ENCODE data around the gene DNAJC5.

Gene DNAJC5

DNA sequence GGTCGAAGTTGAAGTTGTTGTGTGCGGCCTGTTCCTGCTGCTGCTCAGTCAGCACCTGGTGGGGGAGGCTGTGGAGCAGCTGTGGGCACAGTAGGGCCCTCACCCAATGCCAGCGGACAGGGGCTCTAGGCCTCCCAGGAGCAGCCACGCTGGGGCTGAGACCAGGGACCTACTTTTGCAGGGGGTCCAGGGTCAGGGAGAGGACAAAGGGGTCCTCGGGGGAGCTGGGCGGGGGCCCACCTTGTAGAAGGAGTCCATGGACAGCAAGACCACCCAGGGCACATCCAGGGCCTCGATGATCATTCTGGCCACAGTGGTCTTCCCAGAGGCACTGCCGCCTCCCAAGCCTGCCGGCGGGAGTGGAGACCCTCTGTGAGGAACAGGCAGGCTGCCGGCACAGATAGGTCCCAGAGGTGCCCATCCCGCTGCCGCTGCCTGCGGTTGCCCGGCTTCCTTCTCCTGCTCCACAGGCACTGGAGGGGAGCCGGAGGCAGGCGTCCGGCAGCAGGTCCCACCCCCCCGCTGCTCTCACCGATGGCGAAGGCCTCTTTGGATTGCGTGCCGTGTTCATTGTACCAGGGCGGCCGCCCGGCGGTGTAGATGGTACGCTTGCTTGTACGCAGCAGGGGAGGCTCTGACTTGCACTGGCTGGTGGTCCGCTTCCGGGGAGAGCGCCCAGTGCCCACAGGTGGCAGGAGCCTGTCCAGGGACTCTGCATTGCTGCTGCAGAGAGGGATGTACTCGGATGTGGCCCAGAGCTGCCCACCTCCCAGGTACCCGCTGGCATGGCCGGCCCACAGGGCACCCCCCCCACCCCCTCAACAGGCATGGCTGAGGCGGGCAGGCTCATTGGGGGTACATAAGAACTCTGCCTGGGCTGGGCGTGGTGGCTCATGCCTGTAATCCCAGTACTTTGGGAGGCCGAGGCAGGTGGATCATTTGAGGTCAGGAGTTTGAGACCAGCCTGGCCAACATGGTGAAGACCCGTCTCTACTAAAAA lies 51.3 kb downstream of the DNAJC5 start:
- no peaks in the 10 kb centered on the region for H3K27me3 ChIP-seq (ENCODE audit: insufficient read depth, poor library complexity, severe bottlenecking)
- no peak overlapping the region for H3K4me3 ChIP-seq (replicated peaks; ENCODE audit: insufficient read depth, low read length)
- TF ChIP-seq POLR2AphosphoS5 (IDR thresholded peaks at IDR 0.05; ENCODE audit: low read depth) (no peak), GABPA (IDR thresholded peaks at IDR 0.05; ENCODE audit: low read depth) (no peak), SPI1 (IDR thresholded peaks at IDR 0.05; ENCODE audit: borderline replicate concordance, low read depth) (no peak)
- TF ChIP-seq, protein P1, sequence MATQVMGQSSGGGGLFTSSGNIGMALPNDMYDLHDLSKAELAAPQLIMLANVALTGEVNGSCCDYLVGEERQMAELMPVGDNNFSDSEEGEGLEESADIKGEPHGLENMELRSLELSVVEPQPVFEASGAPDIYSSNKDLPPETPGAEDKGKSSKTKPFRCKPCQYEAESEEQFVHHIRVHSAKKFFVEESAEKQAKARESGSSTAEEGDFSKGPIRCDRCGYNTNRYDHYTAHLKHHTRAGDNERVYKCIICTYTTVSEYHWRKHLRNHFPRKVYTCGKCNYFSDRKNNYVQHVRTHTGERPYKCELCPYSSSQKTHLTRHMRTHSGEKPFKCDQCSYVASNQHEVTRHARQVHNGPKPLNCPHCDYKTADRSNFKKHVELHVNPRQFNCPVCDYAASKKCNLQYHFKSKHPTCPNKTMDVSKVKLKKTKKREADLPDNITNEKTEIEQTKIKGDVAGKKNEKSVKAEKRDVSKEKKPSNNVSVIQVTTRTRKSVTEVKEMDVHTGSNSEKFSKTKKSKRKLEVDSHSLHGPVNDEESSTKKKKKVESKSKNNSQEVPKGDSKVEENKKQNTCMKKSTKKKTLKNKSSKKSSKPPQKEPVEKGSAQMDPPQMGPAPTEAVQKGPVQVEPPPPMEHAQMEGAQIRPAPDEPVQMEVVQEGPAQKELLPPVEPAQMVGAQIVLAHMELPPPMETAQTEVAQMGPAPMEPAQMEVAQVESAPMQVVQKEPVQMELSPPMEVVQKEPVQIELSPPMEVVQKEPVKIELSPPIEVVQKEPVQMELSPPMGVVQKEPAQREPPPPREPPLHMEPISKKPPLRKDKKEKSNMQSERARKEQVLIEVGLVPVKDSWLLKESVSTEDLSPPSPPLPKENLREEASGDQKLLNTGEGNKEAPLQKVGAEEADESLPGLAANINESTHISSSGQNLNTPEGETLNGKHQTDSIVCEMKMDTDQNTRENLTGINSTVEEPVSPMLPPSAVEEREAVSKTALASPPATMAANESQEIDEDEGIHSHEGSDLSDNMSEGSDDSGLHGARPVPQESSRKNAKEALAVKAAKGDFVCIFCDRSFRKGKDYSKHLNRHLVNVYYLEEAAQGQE (IDR thresholded peaks at IDR 0.05; ENCODE audit: insufficient replicate concordance, low read depth), result no peak
- TF ChIP-seq, protein P2, sequence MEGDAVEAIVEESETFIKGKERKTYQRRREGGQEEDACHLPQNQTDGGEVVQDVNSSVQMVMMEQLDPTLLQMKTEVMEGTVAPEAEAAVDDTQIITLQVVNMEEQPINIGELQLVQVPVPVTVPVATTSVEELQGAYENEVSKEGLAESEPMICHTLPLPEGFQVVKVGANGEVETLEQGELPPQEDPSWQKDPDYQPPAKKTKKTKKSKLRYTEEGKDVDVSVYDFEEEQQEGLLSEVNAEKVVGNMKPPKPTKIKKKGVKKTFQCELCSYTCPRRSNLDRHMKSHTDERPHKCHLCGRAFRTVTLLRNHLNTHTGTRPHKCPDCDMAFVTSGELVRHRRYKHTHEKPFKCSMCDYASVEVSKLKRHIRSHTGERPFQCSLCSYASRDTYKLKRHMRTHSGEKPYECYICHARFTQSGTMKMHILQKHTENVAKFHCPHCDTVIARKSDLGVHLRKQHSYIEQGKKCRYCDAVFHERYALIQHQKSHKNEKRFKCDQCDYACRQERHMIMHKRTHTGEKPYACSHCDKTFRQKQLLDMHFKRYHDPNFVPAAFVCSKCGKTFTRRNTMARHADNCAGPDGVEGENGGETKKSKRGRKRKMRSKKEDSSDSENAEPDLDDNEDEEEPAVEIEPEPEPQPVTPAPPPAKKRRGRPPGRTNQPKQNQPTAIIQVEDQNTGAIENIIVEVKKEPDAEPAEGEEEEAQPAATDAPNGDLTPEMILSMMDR (IDR thresholded peaks at IDR 0.05; ENCODE audit: insufficient read depth, low read length), result no peak
- H3K27ac ChIP-seq (replicated peaks), result no peak overlapping the region
- no peak for DNase-seq (ENCODE audit: low read depth in 1 of 2, low spot score in 1 of 2)

DNA sequence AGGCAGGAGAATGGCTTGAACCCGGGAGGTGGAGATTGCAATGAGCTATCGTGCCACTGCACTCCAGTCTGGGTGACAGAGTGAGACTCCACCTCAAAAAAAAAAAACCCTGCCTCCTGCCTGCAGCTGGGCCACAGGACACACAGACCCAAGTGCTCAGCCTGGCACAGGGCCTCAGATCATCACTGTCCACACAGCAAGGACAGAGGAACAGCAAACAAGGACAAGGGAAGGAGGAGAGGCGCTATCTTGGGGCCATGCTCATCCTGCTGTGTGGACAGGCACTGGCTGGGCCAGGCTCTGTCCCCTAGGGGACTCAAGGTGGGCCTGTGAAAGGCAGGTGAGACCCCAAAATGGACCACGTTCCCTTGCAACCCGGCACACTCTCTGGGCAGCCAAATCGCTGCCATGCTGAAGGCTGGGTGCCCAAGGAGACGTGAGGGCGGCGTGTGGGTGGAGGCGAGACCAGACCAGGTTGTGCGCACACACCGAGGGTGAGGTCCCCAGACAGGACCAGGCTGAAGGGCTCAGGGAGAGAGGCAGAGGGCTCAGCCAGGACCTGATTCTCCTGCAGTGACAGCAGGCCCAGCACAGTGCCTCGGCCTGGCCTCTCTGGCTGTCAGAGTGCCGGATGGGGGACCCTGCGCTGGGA lies 52.2 kb downstream of the DNAJC5 start:
- Histone ChIP-seq H3K4me3 (replicated peaks; ENCODE audit: insufficient read depth, low read length) (no peak overlapping the region), H3K27me3 (ENCODE audit: insufficient read depth, poor library complexity, severe bottlenecking) (no peaks in the 10 kb centered on the region), H3K27ac (replicated peaks) (no peak overlapping the region)
- TF ChIP-seq GABPA (IDR thresholded peaks at IDR 0.05; ENCODE audit: low read depth) (no peak), POLR2AphosphoS5 (IDR thresholded peaks at IDR 0.05; ENCODE audit: low read depth) (no peak; the same call in 1 of the 2 replicates), SPI1 (IDR thresholded peaks at IDR 0.05; ENCODE audit: borderline replicate concordance, low read depth) (no peak)
- TF ChIP-seq, protein P2 (IDR thresholded peaks at IDR 0.05; ENCODE audit: insufficient read depth, low read length), result no peak
- no peak for DNase-seq (ENCODE audit: low read depth in 1 of 2, low spot score in 1 of 2)

GRCh38 chr20:63947638-63948456 lies 52.9 kb downstream of the DNAJC5 start:
- H3K27ac ChIP-seq (replicated peaks), result no peak overlapping the region
- TF ChIP-seq, protein P1 (IDR thresholded peaks at IDR 0.05; ENCODE audit: insufficient replicate concordance, low read depth), result no peak
- no peak for TF ChIP-seq POLR2AphosphoS5 (IDR thresholded peaks at IDR 0.05; ENCODE audit: low read depth)
- no peak for TF ChIP-seq SPI1 (IDR thresholded peaks at IDR 0.05; ENCODE audit: borderline replicate concordance, low read depth)
- TF ChIP-seq, protein P2 (IDR thresholded peaks at IDR 0.05; ENCODE audit: insufficient read depth, low read length), result no peak
- TF ChIP-seq GABPA (IDR thresholded peaks at IDR 0.05; ENCODE audit: low read depth), result no peak
- H3K27me3 ChIP-seq (ENCODE audit: insufficient read depth, poor library complexity, severe bottlenecking), result no peaks in the 10 kb centered on the region
- DNase-seq (ENCODE audit: low read depth in 1 of 2, low spot score in 1 of 2), result no peak
- no peak overlapping the region for H3K4me3 ChIP-seq (replicated peaks; ENCODE audit: insufficient read depth, low read length)
